HTERT RPE-1 (cell line): ENCODE results near the gene PLS1.
"Not testable (repeated sequence)": the region's sequence is repeated elsewhere in the genome, so short reads cannot be mapped to it uniquely, and the experiment has no call there.

Experiments
- in situ Hi-C: fragments of 300-500 bp; cut with MboI; formaldehyde crosslinking; loops from 4 replicates; pipeline ENCODE4 v1.14.3; 2020; ENCODE audit warnings: low sequenced_read_pairs

PLS1 gene

GRCh38 chr3:142680710-142681109 lies 84.5 kb downstream of the PLS1 start:
- in situ Hi-C loops = no loop called here

GRCh38 chr3:142690613-142691012 lies 94.4 kb downstream of the PLS1 start:
- in situ Hi-C loops = no loop called here

- in situ Hi-C loops = no loop called here
Measured at GRCh38 chr3:142691527-142691926, 95.3 kb downstream of the PLS1 start.

- in situ Hi-C loops = no loop called here
Measured at GRCh38 chr3:142693136-142693853, 97.1 kb downstream of the PLS1 start.

GRCh38 chr3:142694225-142694624 lies 98.0 kb downstream of the PLS1 start:
- in situ Hi-C loops = no loop called here

GRCh38 chr3:142705198-142705597 lies 109.0 kb downstream of the PLS1 start:
- in situ Hi-C loops = no loop called here

GRCh38 chr3:142706321-142707127 lies 110.3 kb downstream of the PLS1 start:
- in situ Hi-C loops = no loop called here

GRCh38 chr3:142709207-142709606 lies 113.0 kb downstream of the PLS1 start:
- in situ Hi-C loops = no loop called here

GRCh38 chr3:142714882-142715281 lies 118.7 kb downstream of the PLS1 start:
- in situ Hi-C loops = not testable (repeated sequence)

- in situ Hi-C loops = no loop called here
Measured at GRCh38 chr3:142716102-142716501, 119.9 kb downstream of the PLS1 start.

- in situ Hi-C loops = no loop called here
Measured at GRCh38 chr3:142723665-142723967, 127.4 kb downstream of the PLS1 start.

GRCh38 chr3:142723968-142724681 lies 127.9 kb downstream of the PLS1 start, which contains the start of gene TRPC1:
Gene TRPC1 (plus strand): TSS chr3:142724034. CDS start chr3:142724560, 526 bp downstream.
- in situ Hi-C loops = no loop called here

- in situ Hi-C loops = no loop called here
Measured at GRCh38 chr3:142724682-142725356, 128.6 kb downstream of the PLS1 start.

- in situ Hi-C loops = no loop called here
Measured at GRCh38 chr3:142725357-142725739, 129.2 kb downstream of the PLS1 start.

GRCh38 chr3:142726017-142726416 lies 129.8 kb downstream of the PLS1 start:
- in situ Hi-C loops = no loop called here

- in situ Hi-C loops = no loop called here
Measured at GRCh38 chr3:142732066-142732465, 135.9 kb downstream of the PLS1 start.

GRCh38 chr3:142734834-142735233 lies 138.6 kb downstream of the PLS1 start:
- in situ Hi-C loops = no loop called here

- in situ Hi-C loops = no loop called here
Measured at GRCh38 chr3:142735462-142735861, 139.3 kb downstream of the PLS1 start.

- in situ Hi-C loops = no loop called here
Measured at GRCh38 chr3:142738396-142738795, 142.2 kb downstream of the PLS1 start.

- in situ Hi-C loops = no loop called here
Measured at GRCh38 chr3:142746646-142747045, 150.5 kb downstream of the PLS1 start.

- in situ Hi-C loops = not testable (repeated sequence)
Measured at GRCh38 chr3:142750531-142750930, 154.3 kb downstream of the PLS1 start.
